HUDEP-2 (cell line): Measurements from ENCODE around the gene PLEKHF1.

Source experiments
- DNase-seq, 76 experiments: peaks; one replicate each; lab custom pipeline; 2025; ENCODE audit not compliant: unreplicated experiment in 76 of 76; lab: John Stamatoyannopoulos, UW

The PLEKHF1 gene

GRCh38 chr19:29724102-29724641, 58.9 kb downstream of the PLEKHF1 start:
- no peak for DNase-seq

GRCh38 chr19:29724746-29725145, 59.5 kb downstream of the PLEKHF1 start:
- DNase-seq, result no peak
